GM19043 (cell line): ENCODE results near the gene RHOF.
"Not testable (repeated sequence)": the region's sequence is repeated elsewhere in the genome, so short reads cannot be mapped to it uniquely, and the experiment has no call there.

ENCODE experiments used
- ATAC-seq: cut with Tn5 transposase; IDR thresholded peaks from one replicate; pipeline ENCODE4 v1.9.1; 2021; ENCODE audit warnings: low read depth; ENCODE audit not compliant: unreplicated experiment

The RHOF gene

GRCh38 chr12:121751749-121752351 lies 41.6 kb downstream of the RHOF start:
- no peak for ATAC-seq

GRCh38 chr12:121751034-121751433 lies 42.5 kb downstream of the RHOF start:
- no peak for ATAC-seq

DNA sequence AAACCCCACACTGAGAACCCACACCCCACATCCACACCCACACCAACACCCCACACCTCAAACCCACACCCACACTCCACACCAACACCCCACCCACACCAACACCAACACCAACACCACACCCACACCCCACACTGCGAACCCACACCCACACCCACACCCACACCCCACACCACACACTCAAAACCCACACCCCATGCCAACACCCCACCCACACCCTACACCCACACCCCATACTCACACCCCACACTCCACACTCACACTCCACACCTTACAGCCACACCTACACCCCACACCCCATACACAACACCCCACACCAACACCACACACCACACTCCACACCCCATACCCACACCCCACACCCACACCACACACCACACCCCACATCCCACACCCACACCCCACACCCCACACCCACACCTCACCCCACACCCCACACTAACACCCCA lies 43.0 kb downstream of the RHOF start:
- ATAC-seq = no peak

DNA sequence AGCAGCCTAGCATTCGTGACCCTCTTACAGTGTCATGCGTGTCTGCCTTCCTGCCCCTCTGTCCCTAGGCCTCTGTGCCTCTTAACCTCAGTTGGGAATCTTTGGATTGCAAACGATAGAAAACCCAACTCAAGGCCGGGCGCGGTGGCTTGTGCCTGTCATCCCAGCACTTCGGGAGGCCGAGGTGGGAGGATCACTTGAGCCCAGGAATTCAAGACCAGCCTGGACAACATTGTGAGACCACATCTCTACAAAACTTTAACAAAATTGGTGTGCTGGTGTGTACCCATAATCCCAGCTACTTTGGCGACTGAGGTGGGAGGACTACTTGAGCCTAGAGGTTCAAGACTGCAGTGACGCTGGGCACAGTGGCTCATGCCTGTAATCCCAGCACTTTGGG lies 44.2 kb downstream of the RHOF start:
- ATAC-seq = no peak

GRCh38 chr12:121748571-121749265 lies 44.8 kb downstream of the RHOF start:
- ATAC-seq = no peak

GRCh38 chr12:121748218-121748570 lies 45.3 kb downstream of the RHOF start:
- ATAC-seq = no peak

- not testable (repeated sequence) for ATAC-seq
Measured at GRCh38 chr12:121745545-121745944, 47.9 kb downstream of the RHOF start.

- no peak for ATAC-seq
Measured at GRCh38 chr12:121741743-121742142, 51.7 kb downstream of the RHOF start.

GRCh38 chr12:121740847-121741246 lies 52.6 kb downstream of the RHOF start:
- ATAC-seq = no peak

- no peak for ATAC-seq
Measured at GRCh38 chr12:121738340-121738858, 55.1 kb downstream of the RHOF start.

GRCh38 chr12:121733849-121734248 lies 59.6 kb downstream of the RHOF start:
- ATAC-seq = no peak

- ATAC-seq = no peak
Measured at GRCh38 chr12:121731473-121731872, 62.0 kb downstream of the RHOF start.

DNA sequence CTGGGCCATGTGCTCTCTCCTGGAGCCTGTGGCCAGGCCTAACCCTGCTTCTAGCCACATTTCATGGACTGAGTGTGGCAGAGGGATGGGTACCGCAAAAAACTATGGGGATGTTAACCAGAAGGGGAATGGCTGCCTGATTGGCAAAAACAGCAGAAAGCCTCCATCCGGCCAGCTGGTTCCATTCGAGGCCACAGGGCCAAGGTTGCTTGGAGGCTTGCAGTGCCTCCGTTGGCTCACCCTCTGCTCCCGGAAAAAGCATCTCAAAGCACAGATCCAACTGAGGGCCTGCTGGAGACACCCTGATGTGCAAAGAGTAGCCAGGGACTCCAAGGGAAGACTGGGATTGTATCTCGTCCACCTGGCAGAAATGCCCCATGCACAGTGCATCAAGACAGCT lies 64.5 kb downstream of the RHOF start:
- ATAC-seq = no peak
